HG03442 (cell line): ENCODE data around the gene CDCA5.
A peak's percentile ranks its signal among the peaks of the same experiment; 100 is the strongest.

Experiments used
- ATAC-seq: cut with Tn5 transposase; IDR thresholded peaks from one replicate; pipeline ENCODE4 v1.9.1; 2021; ENCODE audit warnings: mild to moderate bottlenecking, moderate library complexity; ENCODE audit not compliant: unreplicated experiment

CDCA5 gene

DNA sequence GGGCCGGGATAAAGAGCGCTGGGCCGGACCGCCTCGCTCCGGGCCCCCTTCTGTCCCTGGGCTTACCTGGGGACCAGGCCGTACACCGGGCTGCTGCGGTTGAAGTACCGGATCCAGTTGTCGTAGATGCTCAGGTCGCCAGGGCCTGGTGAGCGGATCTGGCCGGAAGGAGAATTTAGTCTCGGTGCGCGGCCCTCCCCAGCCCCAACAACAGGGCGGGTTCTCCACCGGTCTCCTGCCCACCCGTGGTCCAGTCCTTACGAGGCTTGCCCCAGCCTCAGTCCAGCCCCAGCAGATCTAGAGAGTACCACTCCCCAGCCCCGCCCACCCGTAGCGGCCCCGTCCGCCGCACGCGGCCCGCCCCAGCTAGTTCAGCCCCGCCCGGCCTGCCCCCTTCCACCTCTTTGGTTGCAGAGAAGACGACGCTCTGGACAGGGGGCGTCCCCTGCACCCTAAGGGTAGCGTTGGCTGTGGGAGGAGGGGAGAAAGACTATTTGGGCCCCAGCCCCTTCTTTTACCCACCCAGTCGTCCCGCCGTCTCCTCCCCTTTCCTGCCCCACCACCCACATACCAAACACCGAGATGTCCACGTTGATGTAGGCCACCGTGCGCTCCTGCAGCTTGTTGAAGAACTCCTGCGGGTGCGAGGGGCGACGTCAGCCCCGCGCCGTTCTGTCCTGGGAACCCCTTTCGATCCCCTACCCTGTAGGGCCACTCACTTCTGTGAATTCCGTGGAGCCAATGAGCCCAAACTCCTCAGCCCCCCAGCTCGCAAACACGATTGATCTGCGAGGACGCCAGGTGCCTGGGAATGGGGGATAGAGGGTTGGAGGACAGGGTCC, 36.0 kb downstream of the CDCA5 start:
- ATAC-seq, result no peak

DNA sequence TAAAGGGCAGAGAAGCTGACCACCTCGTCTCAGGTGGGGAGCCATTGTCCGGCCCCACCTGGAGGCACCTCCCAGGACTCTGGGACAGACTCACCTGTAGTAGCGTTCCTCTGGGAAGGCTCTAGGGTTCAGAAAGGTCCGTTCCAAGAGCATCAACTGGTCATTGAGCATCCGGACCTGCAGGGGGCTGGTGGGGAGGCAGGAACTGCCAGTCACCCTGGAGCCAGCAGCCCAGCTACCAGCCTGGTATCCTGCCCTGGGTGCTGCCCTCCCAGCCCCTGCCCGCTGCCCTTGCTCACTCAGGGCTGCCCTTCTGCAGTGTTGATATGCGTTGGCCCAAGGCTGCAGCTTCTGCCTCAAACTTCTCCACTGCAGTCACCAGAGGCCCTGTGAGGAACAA, 38.1 kb downstream of the CDCA5 start:
- ATAC-seq, result no peak

DNA sequence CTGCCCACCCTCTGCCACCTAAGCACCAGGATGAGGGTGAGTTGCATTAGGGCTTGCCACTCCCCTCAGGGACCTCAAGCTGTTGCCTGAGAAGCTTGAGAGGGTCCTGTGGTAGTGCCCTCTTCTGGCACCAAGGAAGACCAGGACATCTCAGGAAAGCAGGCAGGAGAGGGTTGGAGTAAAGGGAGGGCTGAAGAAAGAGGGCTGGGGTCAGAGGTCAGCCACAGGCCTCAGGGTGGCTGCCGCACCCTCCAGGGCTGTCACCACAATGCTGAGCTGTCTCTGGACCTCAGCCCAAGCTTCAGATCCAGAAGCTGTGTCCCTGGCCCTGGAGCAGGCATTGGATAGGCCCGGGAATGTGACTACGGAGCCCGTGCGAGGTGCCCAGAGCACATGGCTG, 38.8 kb downstream of the CDCA5 start:
- ATAC-seq, result no peak

DNA sequence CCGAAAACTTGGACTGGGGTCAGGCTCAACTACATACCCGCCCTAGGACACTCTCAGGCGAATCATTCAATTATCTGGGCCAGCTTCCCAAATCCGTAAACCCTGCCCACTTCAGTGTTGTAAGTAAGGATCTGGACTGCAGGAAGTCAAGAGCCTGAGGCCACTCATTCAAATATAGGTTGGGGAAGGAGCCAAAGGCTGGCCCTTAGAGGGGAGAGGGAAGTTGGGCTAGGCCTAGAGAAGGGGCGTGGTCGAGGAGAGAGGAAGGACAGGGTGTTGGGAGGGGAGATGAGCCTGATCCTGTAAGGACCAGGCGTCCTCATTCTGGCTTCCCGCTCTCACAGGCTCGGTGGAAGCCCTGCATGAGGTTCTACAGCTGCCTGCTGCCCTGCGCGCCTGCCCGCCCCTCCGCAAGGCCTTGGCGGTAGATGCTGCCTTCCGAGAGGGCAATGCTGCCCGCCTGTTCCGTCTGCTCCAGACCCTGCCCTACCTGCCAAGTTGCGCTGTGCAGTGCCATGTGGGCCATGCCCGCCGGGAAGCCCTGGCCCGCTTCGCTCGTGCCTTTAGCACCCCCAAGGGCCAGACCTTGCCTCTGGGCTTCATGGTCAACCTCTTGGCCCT, 39.8 kb downstream of the CDCA5 start:
- no peak for ATAC-seq

- ATAC-seq, result no peak
Measured at GRCh38 chr11:65042891-65043290, 40.9 kb downstream of the CDCA5 start.

- ATAC-seq, result peak; percentile 84
Measured at GRCh38 chr11:65040847-65041622, 42.8 kb downstream of the CDCA5 start, which contains the start of gene SAC3D1. Gene SAC3D1, plus strand, starts transcription at chr11:65041210. Its CDS starts 83 bp downstream, at chr11:65041293.

- ATAC-seq, result no peak
Measured at GRCh38 chr11:65040520-65040846, 43.4 kb downstream of the CDCA5 start.

DNA sequence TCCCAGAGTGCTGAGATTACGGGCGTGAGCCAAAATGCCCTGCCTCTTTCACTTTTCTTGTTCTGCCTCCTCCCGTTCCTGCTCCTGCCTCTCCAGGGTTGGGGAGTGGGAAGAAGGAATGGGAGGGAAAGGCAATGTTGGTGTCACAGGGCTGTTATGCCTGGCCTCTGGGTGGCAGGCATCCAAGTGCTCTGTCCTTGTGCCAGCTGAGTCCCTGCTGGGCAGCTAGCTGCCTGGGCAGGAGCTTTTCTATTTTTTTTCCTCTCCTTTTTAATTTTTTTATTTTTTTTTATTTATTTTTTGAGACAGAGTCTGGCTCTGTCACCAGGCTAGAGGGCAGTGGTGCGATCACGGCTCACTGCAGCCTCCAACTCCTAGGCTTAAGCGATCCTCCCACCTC, 46.9 kb downstream of the CDCA5 start:
- ATAC-seq, result no peak

GRCh38 chr11:65035579-65035978, 48.3 kb downstream of the CDCA5 start:
- no peak for ATAC-seq

- ATAC-seq, result no peak
Measured at GRCh38 chr11:65034423-65034822, 49.4 kb downstream of the CDCA5 start.

- no peak for ATAC-seq
Measured at GRCh38 chr11:65032216-65032615, 51.6 kb downstream of the CDCA5 start.
